Measurements from ENCODE around the gene KLK7.

KLK7 gene

GRCh38 chr19:50983625-50984292 lies at the start of gene KLK7:
KLK7 (minus strand) TSS chr19:50983917; CDS start chr19:50982399, 1,518 bp downstream.
- no peak for DNase-seq

GRCh38 chr19:51031880-51032225 lies 48.1 kb upstream of the KLK7 start:
- DNase-seq = no peak

- no peak for DNase-seq
Measured at GRCh38 chr19:51031220-51031879, 47.6 kb upstream of the KLK7 start.

DNA sequence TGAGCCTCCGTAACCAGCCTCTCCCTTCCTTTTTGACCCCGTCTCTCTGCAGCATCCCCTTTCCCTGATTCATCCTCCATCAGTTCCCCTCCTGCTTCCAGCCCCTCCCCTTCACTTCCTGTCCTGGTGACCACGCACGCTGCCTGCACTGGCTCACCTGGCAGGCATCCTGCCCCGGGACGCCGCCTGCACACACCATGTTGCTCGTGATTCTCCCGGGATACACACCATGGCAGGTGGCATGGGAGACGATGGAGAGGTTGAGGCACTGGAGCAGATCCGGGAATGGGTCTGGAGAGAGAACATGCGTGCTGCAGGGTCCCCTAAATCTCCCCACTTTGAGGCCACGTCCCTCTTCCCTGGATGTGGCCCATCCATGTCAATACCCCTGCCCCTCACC lies 46.9 kb upstream of the KLK7 start:
- no peak for DNase-seq

DNA sequence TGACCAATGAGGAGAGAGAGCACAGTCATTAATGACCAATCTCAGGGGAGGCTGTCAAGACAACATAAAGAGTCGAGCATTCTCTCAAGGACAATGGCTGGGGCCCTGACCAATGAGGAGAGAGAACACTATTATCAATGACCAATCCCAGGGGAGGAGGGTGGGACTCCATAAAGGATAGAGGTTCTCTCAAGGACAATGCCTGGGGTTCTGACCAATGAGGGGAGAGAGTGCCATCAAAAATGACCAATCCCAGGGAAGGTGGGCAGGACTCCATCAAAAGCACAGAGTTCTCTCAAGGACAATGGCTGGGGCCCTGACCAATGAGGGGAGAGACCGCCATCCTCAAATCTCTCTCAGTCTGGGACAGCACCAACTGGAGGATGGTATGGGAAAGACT lies 46.0 kb upstream of the KLK7 start:
- no peak for DNase-seq

DNA sequence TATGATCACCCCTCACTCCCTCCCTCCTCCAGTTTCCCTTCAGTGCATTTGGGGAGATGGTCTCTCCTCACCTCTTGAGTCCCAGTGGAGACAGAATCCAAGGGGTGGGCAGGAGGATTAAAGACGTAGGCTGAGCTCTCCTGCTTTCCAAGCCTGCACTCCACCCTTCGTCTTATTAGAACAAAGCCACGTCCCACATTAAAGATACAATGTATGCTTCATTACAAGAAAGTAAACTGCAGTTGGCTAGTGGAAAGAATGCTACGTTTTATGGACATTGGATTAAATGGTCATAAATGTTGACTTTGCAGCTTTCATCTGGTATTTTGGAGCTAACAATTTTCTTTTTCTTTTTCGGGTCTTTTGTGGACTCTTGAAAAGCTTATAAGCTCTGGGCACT lies 44.2 kb upstream of the KLK7 start:
- DNase-seq = no peak

DNA sequence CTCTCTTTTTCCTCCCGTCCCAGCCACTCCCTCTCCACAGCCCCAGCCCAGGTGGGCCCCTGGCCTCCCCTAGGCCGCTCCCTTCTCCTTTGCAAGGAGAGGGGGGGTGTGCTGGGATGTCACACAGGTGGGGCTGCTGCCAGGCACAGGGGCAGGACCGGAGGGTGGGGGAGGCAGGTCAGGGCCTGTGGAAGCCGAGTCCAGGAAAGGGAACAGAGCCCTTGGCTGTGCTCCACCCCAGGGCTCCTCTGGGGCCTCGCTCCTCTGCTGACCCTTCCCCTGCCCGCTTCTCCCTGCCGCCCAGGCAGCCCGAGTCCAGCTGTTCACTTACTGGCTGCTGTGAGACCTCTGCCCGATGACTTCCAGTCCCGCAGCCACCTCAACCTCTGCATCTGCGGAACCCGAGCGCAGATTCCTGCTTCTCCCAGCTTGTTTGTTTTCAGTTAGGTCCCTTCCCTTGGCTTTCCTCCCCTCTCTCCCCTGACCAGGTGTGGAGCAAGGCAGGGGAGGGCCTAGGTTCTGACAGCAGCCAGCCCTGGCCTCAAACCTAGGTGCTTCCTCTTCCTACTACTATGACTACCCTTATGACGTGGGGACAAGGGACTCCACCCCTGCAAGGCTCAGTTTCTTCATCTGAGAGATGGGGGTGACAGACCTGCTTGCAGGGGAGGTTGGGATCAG lies 43.5 kb upstream of the KLK7 start:
- DNase-seq = no peak

- DNase-seq = no peak
Measured at GRCh38 chr19:51026554-51026831, 42.8 kb upstream of the KLK7 start, which contains the start of gene KLK11. KLK11 (minus strand) TSS chr19:51026616; CDS start chr19:51025631, 985 bp downstream.

GRCh38 chr19:51025809-51026553 lies 42.3 kb upstream of the KLK7 start:
- no peak for DNase-seq

DNA sequence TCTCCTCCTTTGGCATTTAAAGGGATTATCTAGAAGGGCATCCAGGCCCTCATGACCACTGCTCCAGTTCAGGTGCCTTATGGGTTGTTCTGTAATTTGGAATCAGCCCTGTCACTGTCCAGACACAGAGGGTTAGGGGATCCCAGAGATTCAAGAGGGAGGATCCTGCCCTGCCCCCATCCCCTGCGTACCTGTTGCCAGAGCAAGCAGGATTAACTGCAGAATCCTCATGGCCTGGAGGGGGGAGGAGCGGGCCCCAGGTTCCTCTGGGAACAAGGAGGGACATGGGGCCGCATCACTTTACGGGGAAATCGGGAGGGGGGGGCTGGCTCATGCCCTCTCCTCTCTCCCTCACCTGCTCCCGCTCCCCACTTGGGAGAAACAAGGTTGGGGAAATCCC lies 41.7 kb upstream of the KLK7 start:
- no peak for DNase-seq

GRCh38 chr19:51024924-51025323 lies 41.2 kb upstream of the KLK7 start:
- no peak for DNase-seq

- no peak for DNase-seq
Measured at GRCh38 chr19:51023946-51024345, 40.2 kb upstream of the KLK7 start.

GRCh38 chr19:51022526-51022925 lies 38.8 kb upstream of the KLK7 start:
- no peak for DNase-seq

- DNase-seq = peak in 1 of 2 donors; percentile 10
Measured at GRCh38 chr19:51020988-51021651, 37.4 kb upstream of the KLK7 start.

GRCh38 chr19:51019544-51019925 lies 35.8 kb upstream of the KLK7 start, which contains the start of gene KLK10:
KLK10 (minus strand) TSS chr19:51019709; CDS start chr19:51019130, 579 bp downstream.
- no peak for DNase-seq

- no peak for DNase-seq
Measured at GRCh38 chr19:51018745-51019543, 35.2 kb upstream of the KLK7 start.

DNA sequence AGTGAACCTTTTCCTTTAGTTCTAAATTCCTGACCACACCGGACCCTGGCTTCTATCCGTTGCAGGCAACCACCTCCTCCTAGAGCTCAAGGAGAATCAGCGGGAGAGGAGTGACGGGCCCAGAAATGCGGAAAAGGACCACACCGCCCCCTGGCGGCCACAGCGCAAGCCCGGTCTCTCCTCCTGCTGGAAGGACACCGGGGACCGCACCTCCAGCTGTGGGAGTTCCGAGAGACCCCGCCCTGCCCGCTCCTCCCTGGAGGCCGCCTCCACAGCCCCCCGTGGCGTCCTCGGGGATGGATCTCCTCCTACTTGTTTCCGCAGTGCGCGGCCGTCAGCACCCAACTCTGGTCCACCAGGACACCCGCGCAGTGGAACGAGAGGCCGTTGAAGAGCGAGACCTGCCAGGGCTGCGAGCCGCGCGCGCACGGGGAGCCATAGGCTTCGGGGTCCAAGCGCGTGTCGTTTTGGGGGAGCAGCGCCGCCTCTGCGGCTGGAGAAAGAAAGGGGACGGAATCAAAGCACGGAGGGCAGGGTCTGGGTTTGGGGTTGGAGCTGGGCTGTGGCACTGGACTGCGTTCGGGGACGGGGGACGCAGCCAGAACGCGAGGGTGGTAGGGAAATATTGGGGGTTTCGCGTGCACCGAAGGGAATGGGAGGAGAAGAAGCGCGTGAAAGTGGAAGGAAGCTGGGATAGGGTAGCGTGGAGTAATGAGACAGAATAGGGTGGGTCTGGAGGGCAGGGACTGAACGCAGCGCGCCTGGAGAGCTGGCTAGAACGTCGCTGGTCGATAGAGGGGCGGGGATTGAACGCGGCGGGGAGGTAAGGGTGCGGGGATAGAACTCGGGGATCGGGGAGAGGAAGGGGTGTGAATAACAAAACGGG lies 33.3 kb upstream of the KLK7 start:
- peak; percentile 16 to 40 for DNase-seq

GRCh38 chr19:51015691-51016267 lies 32.1 kb upstream of the KLK7 start:
- DNase-seq = no peak

DNA sequence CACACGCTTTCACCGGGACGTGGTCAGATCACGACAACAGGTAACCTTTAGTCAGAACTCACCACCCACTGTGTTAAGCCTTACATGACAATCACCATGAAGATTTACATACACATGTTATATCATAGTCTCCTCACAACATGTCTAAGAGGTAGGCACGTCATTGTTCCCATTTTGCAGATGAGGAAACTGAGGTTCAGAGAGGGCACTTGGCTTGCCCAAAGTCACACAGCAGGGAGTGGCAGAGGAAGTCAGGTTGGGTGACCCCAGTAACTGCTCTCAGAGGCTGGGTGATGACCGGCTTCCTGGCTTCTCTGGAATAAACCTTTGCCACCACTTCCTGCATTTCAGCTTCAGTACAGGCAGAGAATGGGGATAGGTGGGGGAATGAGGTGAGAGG lies 30.5 kb upstream of the KLK7 start:
- DNase-seq = no peak

DNA sequence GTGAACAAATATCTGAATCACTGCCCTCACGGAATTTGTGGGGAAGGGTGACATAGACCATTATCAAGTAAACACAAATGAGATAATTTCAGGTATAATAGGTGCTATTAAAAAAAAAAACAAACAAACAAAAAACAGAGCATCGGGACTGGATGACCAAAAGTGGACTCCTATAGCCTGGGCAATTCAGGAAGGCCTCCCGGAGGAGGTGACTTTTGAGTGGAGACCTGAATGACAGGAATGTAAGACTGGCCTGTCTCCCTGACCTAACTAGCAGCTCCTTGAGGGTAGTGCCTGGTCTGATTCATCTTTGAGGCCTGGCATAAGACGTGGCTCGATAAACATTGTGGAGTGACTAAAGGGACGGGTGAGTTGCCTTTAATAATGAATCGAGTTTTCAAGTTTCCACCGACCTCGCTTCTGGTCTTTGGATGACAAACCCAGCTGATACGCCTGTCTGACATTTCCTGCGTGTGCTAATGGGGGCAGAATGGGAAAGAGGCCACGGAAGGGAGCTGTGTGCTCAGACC lies 29.0 kb upstream of the KLK7 start:
- DNase-seq = no peak
